ENCODE results near the gene DNAI2.

DNA sequence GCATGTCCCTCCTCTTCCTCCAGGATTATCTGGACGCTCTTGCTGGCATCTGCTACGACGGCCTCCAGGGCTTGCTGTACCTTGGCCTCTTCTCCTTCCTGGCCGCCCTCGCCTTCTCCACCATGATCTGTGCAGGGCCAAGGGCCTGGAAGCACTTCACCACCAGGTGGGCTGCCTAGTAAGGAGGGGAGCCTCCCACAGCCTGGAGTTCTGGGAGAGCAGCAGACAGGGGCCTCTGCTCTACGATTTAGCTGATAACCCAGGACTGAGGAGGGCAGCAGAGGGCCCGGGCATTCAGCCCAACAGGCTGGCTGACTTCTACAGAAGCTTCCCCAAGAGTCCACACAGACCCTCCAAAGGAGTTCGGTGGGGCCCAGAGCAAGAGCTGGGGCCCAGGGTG lies 21.8 kb upstream of the DNAI2 start:
- TF ChIP-seq, protein P1, sequence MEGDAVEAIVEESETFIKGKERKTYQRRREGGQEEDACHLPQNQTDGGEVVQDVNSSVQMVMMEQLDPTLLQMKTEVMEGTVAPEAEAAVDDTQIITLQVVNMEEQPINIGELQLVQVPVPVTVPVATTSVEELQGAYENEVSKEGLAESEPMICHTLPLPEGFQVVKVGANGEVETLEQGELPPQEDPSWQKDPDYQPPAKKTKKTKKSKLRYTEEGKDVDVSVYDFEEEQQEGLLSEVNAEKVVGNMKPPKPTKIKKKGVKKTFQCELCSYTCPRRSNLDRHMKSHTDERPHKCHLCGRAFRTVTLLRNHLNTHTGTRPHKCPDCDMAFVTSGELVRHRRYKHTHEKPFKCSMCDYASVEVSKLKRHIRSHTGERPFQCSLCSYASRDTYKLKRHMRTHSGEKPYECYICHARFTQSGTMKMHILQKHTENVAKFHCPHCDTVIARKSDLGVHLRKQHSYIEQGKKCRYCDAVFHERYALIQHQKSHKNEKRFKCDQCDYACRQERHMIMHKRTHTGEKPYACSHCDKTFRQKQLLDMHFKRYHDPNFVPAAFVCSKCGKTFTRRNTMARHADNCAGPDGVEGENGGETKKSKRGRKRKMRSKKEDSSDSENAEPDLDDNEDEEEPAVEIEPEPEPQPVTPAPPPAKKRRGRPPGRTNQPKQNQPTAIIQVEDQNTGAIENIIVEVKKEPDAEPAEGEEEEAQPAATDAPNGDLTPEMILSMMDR (IDR thresholded peaks at IDR 0.05; ENCODE audit: borderline replicate concordance, extremely low read depth, low read length, poor library complexity, severe bottlenecking), result no peak
- no peak for TF ChIP-seq EZH2 (IDR thresholded peaks at IDR 0.05; ENCODE audit: borderline replicate concordance, low read depth, low read length, severe bottlenecking)

All from DND-41 (cell line).